NCI-H1436 (cell line): ENCODE data around the gene ZCCHC24.

ENCODE experiments used
- DNase-seq: peaks from one replicate; lab custom pipeline; 2025; lab: John Stamatoyannopoulos, UW

Gene ZCCHC24

DNA sequence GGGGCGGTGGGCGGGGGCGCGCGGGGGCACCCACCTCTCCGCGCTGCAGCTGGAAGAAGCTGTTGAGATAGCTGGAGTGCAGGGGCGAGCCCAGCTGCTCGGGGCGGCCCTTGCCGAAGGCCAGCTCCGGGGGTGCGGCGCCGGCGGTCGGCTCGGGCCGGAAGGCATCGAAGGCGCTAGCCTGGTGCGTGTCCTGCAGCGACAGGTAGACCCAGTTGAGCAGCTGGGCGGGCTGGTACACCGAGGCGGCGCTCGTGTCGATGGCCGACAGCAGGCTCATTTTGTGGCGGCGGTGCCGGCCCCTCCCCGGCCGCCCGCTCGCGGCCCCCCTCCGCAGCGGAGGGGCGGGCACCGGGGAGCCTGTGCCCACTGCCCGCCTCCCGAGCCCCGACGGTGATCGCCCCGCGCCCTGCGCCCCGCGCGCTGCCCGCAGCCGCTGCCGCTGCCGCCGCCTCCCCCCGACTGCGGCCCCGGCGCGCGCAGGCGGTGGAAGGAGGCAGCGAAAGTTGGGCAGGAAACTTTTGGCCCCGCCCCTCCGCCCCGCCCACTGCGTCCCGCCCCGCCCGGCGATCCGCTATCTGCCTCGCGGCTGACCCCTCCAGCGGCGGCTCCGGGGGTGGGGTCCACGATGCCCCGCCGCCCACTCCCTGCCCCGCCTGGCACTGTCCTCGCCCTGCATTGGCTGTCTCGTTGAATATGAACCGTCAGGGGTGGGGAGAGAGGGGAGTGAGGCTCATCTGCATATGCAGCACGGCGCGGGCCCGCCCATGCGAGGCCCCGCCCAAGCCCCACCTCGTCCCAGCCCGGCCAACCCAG is at the start of gene ZCCHC24:
Gene ZCCHC24 (minus strand): TSS at position 464 of the 816 bp plus-strand sequence. CDS start 184 bp downstream, at position 280.
- DNase-seq, result peak; percentile 88

DNA sequence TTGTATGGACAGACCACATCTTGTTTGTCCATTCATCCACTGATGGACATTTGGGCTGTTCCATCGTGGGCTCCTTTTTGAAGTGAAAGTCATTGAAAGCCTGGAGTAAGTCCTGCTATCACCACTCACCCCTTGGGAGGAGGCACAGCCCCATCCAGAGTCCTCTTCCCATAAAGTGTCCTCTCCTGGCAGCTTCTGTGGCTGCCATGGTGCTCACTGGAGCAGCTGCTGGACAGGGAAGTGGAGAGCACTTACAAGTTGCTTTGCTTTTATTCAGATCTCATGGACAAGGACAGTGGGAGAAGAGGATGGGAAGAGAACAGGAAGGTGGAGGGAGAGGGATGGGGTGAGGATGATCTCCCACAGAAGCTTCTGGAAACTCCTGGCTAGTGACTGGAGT is 48.4 kb upstream of the ZCCHC24 start:
- no peak for DNase-seq

- DNase-seq, result no peak
These were observed 47.4 kb upstream of the ZCCHC24 start for GRCh38 chr10:79492839-79493238.

DNA sequence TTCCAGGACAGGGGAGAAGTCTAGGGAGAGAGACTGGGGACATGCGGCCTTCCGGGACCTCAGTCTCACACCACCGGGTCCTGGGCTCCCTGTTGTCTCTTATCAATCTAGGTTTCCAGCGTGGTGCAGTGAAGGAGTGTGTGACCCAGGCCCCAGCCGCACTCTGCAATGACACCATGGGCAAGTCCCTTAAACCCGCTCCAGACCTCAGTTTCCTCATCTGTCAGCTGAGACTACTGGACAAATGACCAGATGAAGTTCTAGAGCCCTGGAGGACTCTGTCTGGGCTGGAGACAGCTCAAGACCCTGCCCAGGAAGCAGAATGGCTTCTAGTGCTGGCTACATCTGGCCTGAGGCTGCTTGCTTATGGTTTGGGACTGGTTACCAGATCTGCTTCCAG is 46.8 kb upstream of the ZCCHC24 start:
- DNase-seq, result no peak

DNA sequence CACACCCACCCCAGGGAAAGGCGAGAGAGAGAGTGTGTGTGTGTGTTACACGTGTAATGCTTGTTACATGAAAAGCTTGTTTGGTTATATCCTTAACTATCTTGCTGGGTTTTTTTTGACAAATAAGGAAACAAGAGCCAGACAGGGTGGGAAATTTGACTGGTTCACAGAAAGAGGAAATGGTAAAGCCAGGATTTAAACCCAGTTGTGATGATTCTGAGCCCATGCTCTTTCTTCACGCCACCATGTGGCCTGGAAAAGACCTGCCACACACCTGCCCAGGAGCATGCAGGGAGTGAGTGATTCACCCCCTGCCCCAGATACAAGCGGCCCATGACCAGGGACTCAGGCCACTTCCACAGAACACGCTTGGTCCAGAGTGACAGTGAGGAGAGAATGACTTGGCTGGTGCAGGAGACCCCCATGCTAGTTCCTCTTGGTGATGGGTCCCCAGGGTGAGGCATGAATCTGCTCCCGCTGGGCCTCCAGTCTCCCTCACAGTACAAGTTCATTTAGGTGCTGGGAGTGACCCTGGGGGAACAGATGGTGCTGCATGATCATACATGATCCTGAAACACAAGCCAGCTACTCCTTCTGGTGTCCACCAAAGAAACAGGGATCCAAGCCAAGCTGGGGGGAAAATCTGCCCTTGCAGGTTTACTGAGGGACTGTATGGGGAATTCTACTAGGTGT is 45.9 kb upstream of the ZCCHC24 start:
- no peak for DNase-seq

DNA sequence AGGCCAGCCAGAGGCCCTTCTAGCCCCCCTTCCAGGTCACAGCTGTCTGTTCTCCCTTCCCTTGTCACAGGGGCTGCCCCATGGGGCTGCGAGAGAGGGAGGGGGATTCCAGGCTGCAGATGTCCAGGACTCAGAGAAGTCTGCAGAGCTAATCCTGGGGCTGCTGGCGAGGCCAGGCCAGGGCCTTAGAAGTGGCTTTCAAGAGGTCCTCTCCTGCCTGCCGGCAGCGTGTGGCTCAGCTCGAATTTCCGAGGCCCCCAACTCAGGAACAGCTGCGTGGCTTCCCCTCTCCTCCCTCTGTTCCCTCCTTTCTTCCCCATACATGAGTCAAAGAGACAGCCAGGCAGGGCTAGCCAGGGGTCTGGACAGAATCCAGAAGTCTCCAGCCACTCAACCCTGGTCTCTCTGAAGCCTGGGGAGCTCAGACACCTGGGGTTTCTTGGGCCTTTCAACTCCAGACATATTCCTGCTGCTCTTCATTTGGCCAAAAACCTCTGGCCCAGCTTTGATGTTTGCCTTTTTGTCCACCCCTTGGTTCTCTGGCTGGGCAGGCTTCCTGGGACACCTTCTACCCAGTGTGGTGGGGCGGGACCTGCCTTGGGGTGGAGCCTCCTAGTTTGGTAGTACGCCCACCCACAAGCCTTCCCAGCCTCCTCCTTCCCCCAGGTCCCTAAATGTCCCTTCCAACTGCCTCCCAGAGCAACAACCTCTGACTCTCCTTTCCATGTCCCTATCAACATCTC is 45.1 kb upstream of the ZCCHC24 start:
- DNase-seq, result no peak

- DNase-seq, result no peak
These were observed 43.4 kb upstream of the ZCCHC24 start for GRCh38 chr10:79488870-79489269.

GRCh38 chr10:79488336-79488735 is 42.9 kb upstream of the ZCCHC24 start:
- DNase-seq, result no peak

DNA sequence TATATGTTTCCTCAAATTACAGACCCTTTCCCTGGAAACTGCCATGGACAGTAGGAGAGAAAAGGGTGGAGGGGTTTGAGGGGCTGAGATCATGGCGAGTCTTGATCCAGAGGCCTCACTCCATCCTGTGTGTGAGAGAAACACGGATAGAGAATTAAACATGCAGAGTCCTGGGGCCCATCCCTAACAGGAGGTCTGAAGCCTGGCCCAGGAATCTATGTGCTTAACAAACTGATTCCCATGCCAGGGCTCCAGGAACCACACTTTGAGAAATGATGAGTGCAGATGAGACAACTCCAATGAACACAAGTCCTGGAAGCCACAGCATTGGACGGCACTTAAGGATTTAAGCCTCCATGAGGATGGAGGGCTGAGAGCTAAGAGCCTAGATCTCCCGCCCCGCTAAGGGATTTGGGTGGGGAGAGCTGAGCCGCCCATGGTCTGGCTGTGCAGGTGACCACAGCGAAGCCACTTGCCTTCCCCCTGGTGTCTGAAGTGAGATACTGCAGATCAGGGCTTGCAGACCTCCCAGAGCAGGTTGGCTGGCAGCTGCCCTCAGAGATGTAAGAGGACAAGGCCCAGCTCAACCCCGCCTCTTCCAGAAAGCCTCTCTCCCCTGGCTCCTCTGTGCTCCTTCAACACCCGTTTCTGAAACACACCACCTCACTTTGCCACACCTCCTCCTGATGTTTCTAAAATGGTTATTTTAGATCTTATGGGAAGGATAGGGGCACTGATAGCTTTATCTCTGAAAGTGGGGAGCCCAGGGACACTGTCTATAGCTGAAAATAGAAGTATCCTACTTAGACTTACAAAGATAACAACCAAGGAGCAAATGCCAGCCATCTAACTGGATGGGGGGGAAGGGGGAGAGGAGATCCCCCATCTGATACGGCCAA is 42.1 kb upstream of the ZCCHC24 start:
- peak; percentile 23 for DNase-seq

GRCh38 chr10:79484476-79484875 is 39.1 kb upstream of the ZCCHC24 start:
- DNase-seq, result no peak

- DNase-seq, result no peak
These were observed 38.5 kb upstream of the ZCCHC24 start for GRCh38 chr10:79483948-79484347.

DNA sequence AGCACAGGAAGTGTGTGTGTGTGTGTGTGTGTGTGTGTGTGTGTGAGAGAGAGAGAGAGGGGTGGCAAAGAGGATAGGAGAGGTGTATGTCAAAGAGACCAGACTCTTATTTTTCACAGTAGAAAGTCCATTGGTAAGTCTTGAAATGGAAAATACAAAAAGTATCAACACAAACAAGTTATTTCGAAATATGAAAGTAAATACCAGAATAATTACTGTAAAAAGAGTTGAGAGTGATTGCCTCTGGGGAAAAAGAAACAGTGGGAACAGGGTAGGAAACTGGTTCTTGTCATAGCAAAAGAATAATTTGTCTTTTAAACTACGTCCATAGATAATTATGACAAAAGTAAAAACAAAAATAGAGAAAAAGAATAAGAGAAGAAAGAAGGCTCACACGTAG is 37.9 kb upstream of the ZCCHC24 start:
- no peak for DNase-seq

GRCh38 chr10:79482741-79483140 is 37.3 kb upstream of the ZCCHC24 start:
- DNase-seq, result no peak

DNA sequence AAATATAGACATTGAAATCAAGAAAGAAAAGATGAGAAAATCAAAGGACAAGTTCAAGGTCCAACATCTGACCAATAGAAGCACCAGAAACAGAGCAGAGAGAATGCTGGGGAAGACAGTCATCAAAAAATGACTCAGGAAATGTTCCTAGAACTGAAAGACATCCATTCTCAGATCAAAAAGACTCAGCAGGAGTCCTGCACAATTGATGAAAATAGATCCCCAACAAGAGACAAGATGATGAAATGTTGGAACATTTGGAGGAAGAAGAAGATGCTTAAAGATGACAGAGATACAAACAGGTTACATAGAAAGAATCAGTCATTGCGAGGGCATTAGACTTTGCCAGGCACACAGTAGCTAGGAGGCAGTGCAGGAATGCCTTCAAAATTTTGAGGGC is 36.9 kb upstream of the ZCCHC24 start:
- no peak for DNase-seq

DNA sequence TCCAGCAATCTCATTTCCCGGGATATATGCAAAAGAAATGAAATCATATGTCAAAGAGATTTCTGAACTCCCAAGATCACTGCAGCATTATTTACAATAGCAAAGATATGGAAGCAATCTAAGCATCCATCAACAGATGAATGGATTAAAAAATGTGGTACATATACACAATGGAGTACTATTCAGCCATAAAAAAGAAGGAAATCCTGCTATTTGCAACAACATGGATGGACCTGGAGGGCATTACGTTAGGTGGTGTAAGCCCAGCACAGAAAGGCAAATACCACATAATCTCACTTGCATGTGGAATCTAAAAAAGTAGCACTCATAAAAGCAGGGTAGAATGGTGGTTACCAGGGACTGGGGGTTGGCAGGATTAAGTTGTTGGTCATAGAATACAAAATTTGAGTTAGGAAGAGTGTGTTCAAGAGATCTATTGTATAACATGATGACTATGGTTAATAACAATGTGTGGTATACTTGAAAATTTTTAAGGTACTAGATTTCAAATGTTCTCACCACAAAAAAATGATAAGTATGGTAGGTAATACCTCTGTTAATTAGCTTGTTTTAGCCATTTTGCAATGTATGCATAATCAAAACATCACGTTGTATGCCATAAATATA is 34.0 kb upstream of the ZCCHC24 start:
- DNase-seq, result no peak

GRCh38 chr10:79477456-79477855 is 32.0 kb upstream of the ZCCHC24 start:
- no peak for DNase-seq

GRCh38 chr10:79476645-79477044 is 31.2 kb upstream of the ZCCHC24 start:
- DNase-seq, result no peak

DNA sequence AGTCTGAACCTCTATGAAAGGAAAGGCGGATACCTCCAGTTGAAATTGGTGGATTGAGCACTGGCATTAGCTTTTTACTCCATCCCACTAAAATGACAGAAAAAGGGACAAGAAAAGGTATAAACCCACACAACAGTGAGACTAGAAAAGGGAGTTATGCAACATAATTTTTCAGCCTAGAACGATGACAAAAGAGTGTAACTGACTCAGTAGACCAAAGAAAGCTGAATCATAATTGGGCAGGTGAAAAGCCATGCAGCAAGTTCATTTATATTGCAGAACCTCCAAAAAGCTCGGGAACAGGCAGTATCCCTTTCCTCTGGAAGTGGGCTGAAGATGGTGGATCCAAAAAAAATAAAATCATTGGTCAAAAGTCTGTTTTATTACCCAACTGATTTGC is 30.5 kb upstream of the ZCCHC24 start:
- no peak for DNase-seq

DNA sequence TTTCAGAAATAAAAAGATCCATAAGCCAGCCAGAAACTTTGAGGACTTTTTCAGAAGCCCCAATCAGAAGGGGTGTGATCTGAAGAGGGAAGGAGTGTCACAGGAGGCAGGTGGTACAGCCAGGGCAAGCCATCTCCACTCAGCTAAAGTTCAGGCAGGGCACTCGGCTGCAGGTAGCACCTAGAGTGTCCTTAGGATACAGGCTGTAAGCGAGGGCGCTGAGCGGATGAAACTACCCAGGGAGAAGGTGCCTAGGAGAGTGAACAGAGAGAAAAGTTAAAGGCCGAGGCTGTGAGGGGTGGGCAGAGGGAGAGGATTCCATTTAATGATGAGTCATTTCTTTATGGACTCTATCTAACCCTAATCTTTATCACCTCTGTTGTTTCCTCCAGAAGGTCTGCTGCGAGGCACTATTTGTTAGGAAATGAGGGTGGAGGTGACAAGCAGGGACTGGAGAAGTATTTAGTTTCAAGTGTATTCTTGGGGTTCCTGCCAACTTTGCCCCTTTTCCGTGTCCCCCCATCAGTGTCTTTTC is 29.8 kb upstream of the ZCCHC24 start:
- no peak for DNase-seq

- no peak for DNase-seq
These were observed 28.2 kb upstream of the ZCCHC24 start for GRCh38 chr10:79473496-79474095.

DNA sequence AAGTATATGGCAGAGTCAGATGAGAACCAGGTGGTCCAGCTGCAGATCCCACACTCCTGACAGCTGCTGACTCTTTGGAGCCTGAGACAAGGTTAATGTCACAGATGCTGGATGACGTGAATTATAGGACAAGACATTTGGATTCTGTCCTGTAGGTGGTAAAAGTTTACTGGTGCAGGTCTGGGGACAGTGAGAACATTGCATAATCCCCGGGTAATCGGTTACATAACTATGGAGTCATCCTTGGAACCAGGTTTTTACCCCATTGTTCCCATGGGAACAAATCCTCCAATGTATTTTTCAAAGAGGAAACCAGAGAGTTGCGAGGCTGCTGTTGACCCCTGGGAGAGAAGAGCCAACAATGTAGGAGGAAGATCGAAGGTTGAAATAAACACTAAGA is 27.5 kb upstream of the ZCCHC24 start:
- DNase-seq, result no peak
